SK-N-SH treated with all-trans-retinoic acid at 6 μM for 48 hours (cell line): ENCODE results near the gene S100A14.

Experiments used
- BACH2 ChIP-seq: fragments of 250-450 bp; sonication (Bioruptor Pico); IDR thresholded peaks from 2 replicates; pipeline ENCODE4 v1.9.0; 2021; ENCODE audit warnings: mild to moderate bottlenecking, borderline replicate concordance
- CREB5 ChIP-seq: fragments of 250-450 bp; sonication (Bioruptor Pico); IDR thresholded peaks from 2 replicates; pipeline ENCODE4 v1.5.1; 2020; ENCODE audit warnings: low read depth, mild to moderate bottlenecking, moderate library complexity
- CSRNP3 ChIP-seq: fragments of 250-450 bp; sonication (Bioruptor Pico); IDR thresholded peaks from 2 replicates; pipeline ENCODE4 v1.5.1; 2021; ENCODE audit warnings: mild to moderate bottlenecking, moderate library complexity
- GLIS3 ChIP-seq: fragments of 250-450 bp; sonication (Bioruptor Pico); IDR thresholded peaks from 2 replicates; pipeline ENCODE4 v1.5.0; 2020; ENCODE audit warnings: mild to moderate bottlenecking, moderate library complexity
- ISL1 ChIP-seq: fragments of 250-450 bp; sonication (Bioruptor Pico); IDR thresholded peaks from 2 replicates; pipeline ENCODE4 v2.1.2; 2022; ENCODE audit warnings: mild to moderate bottlenecking, moderate library complexity
- OSR1 ChIP-seq: fragments of 250-450 bp; sonication (Bioruptor Pico); IDR thresholded peaks from 2 replicates; pipeline ENCODE4 v1.8.0; 2022; ENCODE audit warnings: moderate library complexity, mild to moderate bottlenecking, inconsistent platforms
- PATZ1 ChIP-seq: fragments of 250-450 bp; sonication (Bioruptor Pico); IDR thresholded peaks from 2 replicates; pipeline ENCODE4 v1.8.0; 2020; ENCODE audit warnings: mild to moderate bottlenecking, moderate library complexity, borderline replicate concordance
- POU6F1 ChIP-seq: fragments of 250-450 bp; sonication (Bioruptor Pico); IDR thresholded peaks from 2 replicates; pipeline ENCODE4 v1.8.0; 2021; ENCODE audit warnings: low read depth, mild to moderate bottlenecking, moderate library complexity, borderline replicate concordance
- RARB ChIP-seq: fragments of 250-450 bp; sonication (Bioruptor Pico); IDR thresholded peaks from 2 replicates; pipeline ENCODE4 v1.8.0; 2021; ENCODE audit warnings: mild to moderate bottlenecking, moderate library complexity
- TCF4 ChIP-seq: fragments of 250-450 bp; sonication (Bioruptor Pico); IDR thresholded peaks from 2 replicates; pipeline ENCODE4 v1.8.0; 2021; ENCODE audit warnings: mild to moderate bottlenecking, moderate library complexity, borderline replicate concordance
- TOX ChIP-seq: fragments of 250-450 bp; sonication (Bioruptor Pico); IDR thresholded peaks from 2 replicates; pipeline ENCODE4 v1.8.0; 2021; ENCODE audit warnings: mild to moderate bottlenecking, moderate library complexity, borderline replicate concordance
- TSHZ2 ChIP-seq: fragments of 250-450 bp; sonication (Bioruptor Pico); IDR thresholded peaks from 2 replicates; pipeline ENCODE4 v1.5.0; 2020; ENCODE audit warnings: mild to moderate bottlenecking, moderate library complexity
- ZFP3 ChIP-seq: fragments of 250-450 bp; sonication (Bioruptor Pico); IDR thresholded peaks from 2 replicates; pipeline ENCODE4 v1.5.0; 2020; ENCODE audit warnings: mild to moderate bottlenecking, moderate library complexity
- ZFP30 ChIP-seq: fragments of 450-650 bp; formaldehyde crosslinking; IDR thresholded peaks from 2 replicates; pipeline ENCODE4 v1.5.0; 2022; ENCODE audit warnings: mild to moderate bottlenecking, moderate library complexity

GRCh38 chr1:153628638-153629342 is 12.7 kb upstream of the S100A14 start:
- TF ChIP-seq TSHZ2 (CRISPR knock-in tag) (no peak), ZFP30 (CRISPR knock-in tag) (no peak), TCF4 (CRISPR knock-in tag) (no peak), OSR1 (no peak), CREB5 (CRISPR knock-in tag) (no peak), GLIS3 (CRISPR knock-in tag) (no peak), CSRNP3 (no peak), ZFP3 (CRISPR knock-in tag) (no peak), ISL1 (no peak), RARB (no peak), POU6F1 (CRISPR knock-in tag) (no peak), PATZ1 (no peak), BACH2 (CRISPR knock-in tag) (no peak), TOX (CRISPR knock-in tag) (no peak)
